ENCODE data around the gene NUP205.

DNA sequence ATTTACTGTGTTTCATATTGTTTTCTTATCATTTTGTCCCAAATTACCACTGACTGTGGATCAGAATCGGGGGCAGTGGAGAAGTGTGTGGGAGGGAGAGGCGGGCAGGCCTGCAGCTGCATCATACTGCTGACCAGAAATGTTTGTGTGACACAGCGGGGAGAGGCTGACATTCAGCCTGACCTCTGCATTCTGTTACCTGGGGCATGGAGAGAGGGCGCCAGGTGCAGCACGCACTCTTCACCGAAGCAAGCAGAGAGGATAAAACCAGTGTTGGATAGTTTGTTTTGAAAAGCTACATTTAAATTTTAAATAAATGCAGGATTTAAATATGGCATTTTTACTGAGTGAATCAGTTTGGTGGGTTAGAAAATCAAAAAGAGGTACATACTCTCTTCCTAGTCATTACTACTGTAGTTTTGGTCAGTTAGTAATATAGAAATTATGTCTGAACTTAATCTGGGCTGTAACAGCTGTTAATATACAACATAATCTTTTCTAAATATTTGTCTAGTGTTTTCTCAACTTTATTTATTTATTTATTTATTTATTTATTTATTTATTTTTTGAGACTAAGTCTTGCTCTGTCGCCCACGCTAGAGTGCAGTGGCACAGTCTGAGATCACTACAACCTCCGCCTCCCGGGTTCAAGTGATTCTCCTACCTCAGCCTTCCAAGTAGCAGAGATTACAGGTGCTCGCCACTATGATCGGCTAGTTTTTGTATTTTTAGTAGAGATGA lies 95.8 kb downstream of the NUP205 start:
- TF ChIP-seq, protein P1, sequence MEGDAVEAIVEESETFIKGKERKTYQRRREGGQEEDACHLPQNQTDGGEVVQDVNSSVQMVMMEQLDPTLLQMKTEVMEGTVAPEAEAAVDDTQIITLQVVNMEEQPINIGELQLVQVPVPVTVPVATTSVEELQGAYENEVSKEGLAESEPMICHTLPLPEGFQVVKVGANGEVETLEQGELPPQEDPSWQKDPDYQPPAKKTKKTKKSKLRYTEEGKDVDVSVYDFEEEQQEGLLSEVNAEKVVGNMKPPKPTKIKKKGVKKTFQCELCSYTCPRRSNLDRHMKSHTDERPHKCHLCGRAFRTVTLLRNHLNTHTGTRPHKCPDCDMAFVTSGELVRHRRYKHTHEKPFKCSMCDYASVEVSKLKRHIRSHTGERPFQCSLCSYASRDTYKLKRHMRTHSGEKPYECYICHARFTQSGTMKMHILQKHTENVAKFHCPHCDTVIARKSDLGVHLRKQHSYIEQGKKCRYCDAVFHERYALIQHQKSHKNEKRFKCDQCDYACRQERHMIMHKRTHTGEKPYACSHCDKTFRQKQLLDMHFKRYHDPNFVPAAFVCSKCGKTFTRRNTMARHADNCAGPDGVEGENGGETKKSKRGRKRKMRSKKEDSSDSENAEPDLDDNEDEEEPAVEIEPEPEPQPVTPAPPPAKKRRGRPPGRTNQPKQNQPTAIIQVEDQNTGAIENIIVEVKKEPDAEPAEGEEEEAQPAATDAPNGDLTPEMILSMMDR (IDR thresholded peaks at IDR 0.05): no peak
- TF ChIP-seq POLR2A (IDR thresholded peaks at IDR 0.05): no peak
